Adipocyte (in vitro differentiated cells): Measurements from ENCODE around the gene CERK.
"Not testable (repeated sequence)": the region's sequence is repeated elsewhere in the genome, so short reads cannot be mapped to it uniquely, and the experiment has no call there.

ENCODE experiments used
- DNase-seq: peaks from one replicate; pipeline ENCODE4 v3.0.0-alpha.2; 2015; ENCODE audit warnings: low read depth
- H3K27me3 ChIP-seq: replicated peaks from 2 replicates; pipeline ENCODE4 v1.7.0; 2013; ENCODE audit warnings: mild to moderate bottlenecking, low read length, moderate library complexity; ENCODE audit not compliant: control insufficient read depth, insufficient read depth
- H3K36me3 ChIP-seq: 2 replicates; pipeline ENCODE4 v1.7.0; 2013; ENCODE audit warnings: low read length, mild to moderate bottlenecking, moderate library complexity; ENCODE audit not compliant: control insufficient read depth, insufficient read depth, severe bottlenecking
- H3K4me1 ChIP-seq: 2 replicates; pipeline ENCODE4 v1.7.0; 2013; ENCODE audit warnings: mild to moderate bottlenecking, low read length, moderate library complexity; ENCODE audit not compliant: control insufficient read depth, insufficient read depth
- H3K4me3 ChIP-seq: 2 replicates; pipeline ENCODE4 v1.7.0; 2013; ENCODE audit warnings: mild to moderate bottlenecking, low read length, moderate library complexity
- H3K9ac ChIP-seq: 2 replicates; pipeline ENCODE4 v1.7.0; 2013; ENCODE audit warnings: mild to moderate bottlenecking, low read length, moderate library complexity
- H3K9me3 ChIP-seq: 2 replicates; pipeline ENCODE4 v1.7.0; 2013; ENCODE audit warnings: mild to moderate bottlenecking, low read length, moderate library complexity; ENCODE audit not compliant: control insufficient read depth

The CERK gene, protein sequence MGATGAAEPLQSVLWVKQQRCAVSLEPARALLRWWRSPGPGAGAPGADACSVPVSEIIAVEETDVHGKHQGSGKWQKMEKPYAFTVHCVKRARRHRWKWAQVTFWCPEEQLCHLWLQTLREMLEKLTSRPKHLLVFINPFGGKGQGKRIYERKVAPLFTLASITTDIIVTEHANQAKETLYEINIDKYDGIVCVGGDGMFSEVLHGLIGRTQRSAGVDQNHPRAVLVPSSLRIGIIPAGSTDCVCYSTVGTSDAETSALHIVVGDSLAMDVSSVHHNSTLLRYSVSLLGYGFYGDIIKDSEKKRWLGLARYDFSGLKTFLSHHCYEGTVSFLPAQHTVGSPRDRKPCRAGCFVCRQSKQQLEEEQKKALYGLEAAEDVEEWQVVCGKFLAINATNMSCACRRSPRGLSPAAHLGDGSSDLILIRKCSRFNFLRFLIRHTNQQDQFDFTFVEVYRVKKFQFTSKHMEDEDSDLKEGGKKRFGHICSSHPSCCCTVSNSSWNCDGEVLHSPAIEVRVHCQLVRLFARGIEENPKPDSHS

DNA sequence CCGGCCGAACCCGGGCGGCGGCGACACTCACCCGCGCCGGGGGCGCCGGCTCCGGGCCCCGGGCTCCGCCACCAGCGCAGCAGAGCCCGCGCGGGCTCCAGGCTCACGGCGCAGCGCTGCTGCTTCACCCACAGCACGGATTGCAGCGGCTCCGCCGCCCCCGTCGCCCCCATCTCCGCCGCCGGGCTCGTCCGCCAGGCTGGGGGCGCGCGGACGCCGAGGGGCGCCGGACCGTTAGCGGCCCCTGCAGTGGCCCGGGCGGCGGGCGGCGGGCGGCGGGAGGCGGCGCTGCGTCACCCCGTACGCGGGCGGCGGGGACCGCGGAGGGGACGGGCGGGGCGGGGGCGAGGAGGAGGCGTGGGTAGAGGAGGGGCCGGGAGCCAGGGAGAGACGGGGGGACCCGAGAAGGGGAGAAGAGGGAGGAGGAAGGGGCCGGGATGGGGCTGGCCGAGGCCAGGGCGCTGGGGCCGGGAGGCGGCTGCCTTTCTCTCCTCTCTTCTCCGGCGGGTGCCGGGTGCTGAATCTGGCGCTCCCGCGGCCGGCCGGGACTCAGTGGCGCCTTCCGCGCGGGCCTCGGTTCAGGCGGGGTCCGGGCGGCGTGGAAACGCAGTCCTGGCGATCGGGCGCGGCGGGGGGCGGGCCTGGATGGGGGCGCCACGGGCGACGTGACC is at the start of gene CERK:
TSS of gene CERK (minus strand) at position 277 of the 671 bp plus-strand sequence. CDS start at position 173, 104 bp downstream.
- Histone ChIP-seq H3K4me1 (peaks cover 38% of the 10 kb centered on the region), H3K27me3 (no peaks in the 10 kb centered on the region), H3K36me3 (no peaks in the 10 kb centered on the region), H3K9me3 (no peaks in the 10 kb centered on the region), H3K9ac (peak within 1 kb of the TSS; percentile 88), H3K4me3 (peak within 1 kb of the TSS; percentile 91)
- DNase-seq: peak; percentile 92

DNA sequence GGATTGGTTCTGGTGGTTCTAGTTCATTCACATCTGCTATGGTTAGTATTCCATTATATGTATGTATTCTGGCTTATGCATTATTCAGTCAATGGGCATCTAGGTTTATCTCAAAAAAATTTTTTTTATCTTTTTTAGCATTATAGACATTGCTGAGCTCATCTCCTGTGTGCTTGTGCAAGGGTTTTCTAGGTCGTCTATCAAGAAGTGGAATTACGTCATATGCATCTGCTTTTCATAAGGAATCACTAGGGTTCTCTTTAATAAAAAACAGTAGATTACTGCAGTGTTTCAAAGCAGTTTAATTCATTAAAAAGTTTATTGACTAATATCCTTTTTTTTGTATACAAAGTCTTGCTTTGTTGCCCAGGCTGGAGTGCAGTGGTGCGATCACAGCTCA is 45.7 kb upstream of the CERK start:
- H3K4me1 ChIP-seq: peaks cover 8% of the 10 kb centered on the region
- H3K9me3 ChIP-seq: peaks cover 6% of the 10 kb centered on the region
- peak; percentile 31 for DNase-seq
- H3K4me3 ChIP-seq: no peak overlapping the region
- no peaks in the 10 kb centered on the region for H3K27me3 ChIP-seq
- no peaks in the 10 kb centered on the region for H3K36me3 ChIP-seq
- no peak overlapping the region for H3K9ac ChIP-seq

DNA sequence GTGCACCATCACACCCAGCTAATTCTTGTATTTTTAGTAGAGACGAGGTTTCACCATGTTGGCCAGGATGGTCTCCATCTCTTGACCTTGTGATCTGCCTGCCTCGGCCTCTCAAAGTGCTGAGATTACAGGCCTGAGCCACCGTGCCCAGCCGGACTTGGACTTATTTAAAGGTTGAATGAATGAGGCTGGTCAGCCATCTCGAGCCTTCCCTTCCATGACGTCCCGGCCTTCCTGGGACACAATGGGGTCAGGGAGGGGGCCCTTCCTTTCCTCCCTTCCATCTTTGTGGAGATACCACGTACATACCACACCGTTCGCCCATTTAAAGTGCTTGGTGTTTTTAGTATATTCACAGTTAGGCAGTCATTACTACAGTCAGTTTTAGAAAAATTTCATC is 44.1 kb upstream of the CERK start:
- not testable (repeated sequence) for H3K36me3 ChIP-seq, H3K27me3 ChIP-seq, DNase-seq, H3K9me3 ChIP-seq, H3K9ac ChIP-seq, H3K4me3 ChIP-seq, H3K4me1 ChIP-seq

DNA sequence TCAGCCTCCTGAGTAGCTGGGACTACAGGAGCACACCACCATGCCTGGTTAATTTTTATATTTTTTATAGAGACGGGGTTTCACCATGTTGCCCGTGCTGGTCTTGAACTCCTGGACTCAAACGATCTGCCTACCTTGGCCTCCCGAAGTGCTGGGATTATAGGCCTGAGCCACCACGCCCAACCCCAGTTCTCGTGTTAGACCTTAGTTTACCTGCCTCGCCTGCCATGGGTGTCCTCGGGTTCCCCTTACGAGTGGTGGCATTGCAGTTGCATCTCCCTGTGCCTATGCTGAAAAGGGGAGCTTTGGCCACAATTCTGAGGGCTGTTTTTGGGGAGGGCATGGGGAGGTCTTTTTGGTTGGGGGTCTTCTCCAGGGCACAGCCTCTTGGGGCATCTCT is 43.2 kb upstream of the CERK start:
- H3K4me3 ChIP-seq: no peak overlapping the region
- H3K36me3 ChIP-seq: no peaks in the 10 kb centered on the region
- no peaks in the 10 kb centered on the region for H3K27me3 ChIP-seq
- no peak for DNase-seq
- H3K9ac ChIP-seq: no peak overlapping the region
- peaks cover 4% of the 10 kb centered on the region for H3K9me3 ChIP-seq
- H3K4me1 ChIP-seq: peaks cover 8% of the 10 kb centered on the region

DNA sequence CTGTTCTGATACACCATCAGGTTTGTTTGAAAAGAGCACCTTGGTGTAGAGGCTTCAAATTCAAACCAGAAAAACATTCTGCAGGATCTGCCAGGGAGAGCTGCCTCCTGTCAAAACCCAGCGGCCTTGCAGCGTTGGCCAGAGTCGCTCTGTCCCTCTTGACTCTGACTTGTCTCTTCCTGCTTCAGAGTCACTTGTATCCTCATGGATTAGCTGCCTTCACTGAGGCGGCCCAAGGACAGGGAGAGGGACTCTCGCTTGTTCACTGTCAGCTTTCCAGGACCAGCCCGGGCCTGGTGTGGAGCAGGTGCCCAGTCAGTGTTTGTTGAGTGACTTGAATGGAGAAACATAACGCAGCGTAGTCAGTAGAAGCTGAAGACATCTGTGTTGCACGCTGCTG is 42.4 kb upstream of the CERK start:
- Histone ChIP-seq H3K36me3 (no peaks in the 10 kb centered on the region), H3K4me3 (no peak overlapping the region), H3K9ac (no peak overlapping the region), H3K27me3 (no peaks in the 10 kb centered on the region), H3K4me1 (peaks cover 8% of the 10 kb centered on the region), H3K9me3 (no peaks in the 10 kb centered on the region)
- no peak for DNase-seq

DNA sequence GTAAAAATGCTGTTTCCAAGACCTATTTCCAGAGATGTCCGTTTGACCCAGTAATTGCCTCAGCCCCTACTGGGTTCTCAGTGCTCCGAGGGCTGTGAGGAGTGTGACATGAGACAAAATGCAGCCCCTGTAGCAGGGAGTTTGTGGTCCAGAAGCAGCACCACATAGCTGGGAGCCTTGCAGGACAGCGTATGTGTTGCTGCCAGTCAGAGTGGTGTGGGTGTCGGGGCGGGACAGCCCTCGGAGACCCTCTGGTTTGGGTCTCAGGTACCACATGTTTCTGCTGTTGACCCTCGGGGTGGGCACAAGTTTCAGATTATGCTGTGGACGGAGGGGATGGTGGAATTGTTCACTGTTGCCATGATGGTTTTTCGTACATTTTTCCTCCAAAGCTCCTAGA is 41.6 kb upstream of the CERK start:
- no peak overlapping the region for H3K9ac ChIP-seq
- H3K27me3 ChIP-seq: no peaks in the 10 kb centered on the region
- no peak for DNase-seq
- H3K4me3 ChIP-seq: no peak overlapping the region
- H3K4me1 ChIP-seq: peaks cover 8% of the 10 kb centered on the region
- no peaks in the 10 kb centered on the region for H3K9me3 ChIP-seq
- H3K36me3 ChIP-seq: no peaks in the 10 kb centered on the region

DNA sequence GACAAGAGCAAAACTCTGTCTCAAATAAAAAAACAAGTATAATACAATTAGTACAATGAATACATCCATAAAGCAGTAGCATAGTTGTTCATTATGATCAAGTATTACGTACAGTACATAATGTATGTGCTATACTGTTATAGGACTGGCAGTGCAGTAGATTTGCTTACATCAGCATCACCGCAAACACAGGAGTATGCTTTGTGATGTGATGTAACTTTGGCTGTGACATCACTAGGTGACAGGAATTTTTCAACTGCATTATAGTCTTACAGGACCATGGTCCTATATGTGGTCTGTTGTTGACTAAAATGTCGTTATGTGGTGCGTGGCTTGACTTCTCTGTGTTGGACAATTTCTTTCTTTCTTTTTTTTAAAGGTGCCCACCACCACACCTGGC is 41.0 kb upstream of the CERK start:
- DNase-seq: no peak

DNA sequence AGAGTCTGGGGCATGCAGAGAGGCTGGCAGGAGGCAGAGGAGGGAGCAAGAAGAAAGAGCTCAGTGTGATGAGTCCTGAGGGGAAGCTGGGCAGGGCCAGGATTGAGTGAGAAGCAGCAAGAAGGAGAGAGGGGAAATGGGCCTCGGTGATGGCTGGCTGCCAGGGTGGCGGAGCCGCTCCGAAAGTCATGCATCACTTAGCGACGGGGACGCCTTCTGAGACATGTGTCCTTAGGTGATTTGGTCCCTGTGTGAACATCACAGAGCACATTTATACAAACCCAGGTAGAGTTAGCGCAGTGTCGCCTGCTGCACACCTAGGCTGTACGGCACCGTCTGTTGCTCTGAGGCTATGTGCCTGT is 39.5 kb upstream of the CERK start:
- Histone ChIP-seq H3K9me3 (no peaks in the 10 kb centered on the region), H3K36me3 (no peaks in the 10 kb centered on the region), H3K9ac (no peak overlapping the region), H3K4me1 (no peaks in the 10 kb centered on the region), H3K27me3 (no peaks in the 10 kb centered on the region), H3K4me3 (no peak overlapping the region)
- DNase-seq: no peak

More for the DNA sequence above, 41.0 kb upstream of the CERK start:
- H3K27me3 ChIP-seq: no peaks in the 10 kb centered on the region
- no peaks in the 10 kb centered on the region for H3K36me3 ChIP-seq
- H3K9ac ChIP-seq: no peak overlapping the region
- H3K9me3 ChIP-seq: no peaks in the 10 kb centered on the region
- peaks cover 2% of the 10 kb centered on the region for H3K4me1 ChIP-seq
- H3K4me3 ChIP-seq: no peak overlapping the region

DNA sequence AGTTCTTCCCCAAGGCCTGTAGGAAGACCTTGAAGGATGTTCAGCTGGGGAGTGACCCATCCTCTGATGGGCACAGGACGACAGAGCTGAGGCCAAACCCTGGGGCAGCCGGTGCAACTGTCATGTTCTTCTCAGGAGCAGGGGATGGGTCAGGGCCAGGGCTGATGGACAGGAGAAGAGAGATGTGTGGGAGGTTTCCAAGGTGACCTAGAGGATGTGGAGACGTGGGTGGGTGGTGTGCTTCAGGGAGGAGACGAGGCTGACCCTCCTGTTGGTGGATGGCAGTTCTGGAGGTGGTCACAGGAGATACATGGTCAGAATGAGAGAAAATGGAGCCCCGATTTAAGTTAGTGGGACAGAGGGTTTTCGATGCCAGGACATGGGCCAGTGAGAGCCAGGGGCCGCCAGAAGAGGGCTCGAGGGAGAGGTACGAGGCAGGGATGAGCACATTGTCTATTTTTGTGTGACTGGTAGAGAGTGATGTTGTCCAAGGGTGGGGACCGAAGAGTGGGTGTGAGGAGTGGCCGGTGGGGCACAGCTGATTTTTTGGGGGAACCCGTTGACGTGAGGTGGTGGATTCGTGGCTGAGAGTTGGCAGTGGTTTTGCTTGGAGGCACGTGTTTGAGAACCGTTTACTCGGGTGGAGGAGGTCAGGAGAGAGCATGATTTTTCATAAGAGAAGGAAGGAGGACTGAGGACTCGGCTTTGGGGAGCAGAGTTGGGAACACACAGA is 39.0 kb upstream of the CERK start:
- Histone ChIP-seq H3K9me3 (no peaks in the 10 kb centered on the region), H3K4me1 (no peaks in the 10 kb centered on the region), H3K36me3 (no peaks in the 10 kb centered on the region), H3K4me3 (no peak overlapping the region), H3K27me3 (no peaks in the 10 kb centered on the region), H3K9ac (no peak overlapping the region)
- no peak for DNase-seq

DNA sequence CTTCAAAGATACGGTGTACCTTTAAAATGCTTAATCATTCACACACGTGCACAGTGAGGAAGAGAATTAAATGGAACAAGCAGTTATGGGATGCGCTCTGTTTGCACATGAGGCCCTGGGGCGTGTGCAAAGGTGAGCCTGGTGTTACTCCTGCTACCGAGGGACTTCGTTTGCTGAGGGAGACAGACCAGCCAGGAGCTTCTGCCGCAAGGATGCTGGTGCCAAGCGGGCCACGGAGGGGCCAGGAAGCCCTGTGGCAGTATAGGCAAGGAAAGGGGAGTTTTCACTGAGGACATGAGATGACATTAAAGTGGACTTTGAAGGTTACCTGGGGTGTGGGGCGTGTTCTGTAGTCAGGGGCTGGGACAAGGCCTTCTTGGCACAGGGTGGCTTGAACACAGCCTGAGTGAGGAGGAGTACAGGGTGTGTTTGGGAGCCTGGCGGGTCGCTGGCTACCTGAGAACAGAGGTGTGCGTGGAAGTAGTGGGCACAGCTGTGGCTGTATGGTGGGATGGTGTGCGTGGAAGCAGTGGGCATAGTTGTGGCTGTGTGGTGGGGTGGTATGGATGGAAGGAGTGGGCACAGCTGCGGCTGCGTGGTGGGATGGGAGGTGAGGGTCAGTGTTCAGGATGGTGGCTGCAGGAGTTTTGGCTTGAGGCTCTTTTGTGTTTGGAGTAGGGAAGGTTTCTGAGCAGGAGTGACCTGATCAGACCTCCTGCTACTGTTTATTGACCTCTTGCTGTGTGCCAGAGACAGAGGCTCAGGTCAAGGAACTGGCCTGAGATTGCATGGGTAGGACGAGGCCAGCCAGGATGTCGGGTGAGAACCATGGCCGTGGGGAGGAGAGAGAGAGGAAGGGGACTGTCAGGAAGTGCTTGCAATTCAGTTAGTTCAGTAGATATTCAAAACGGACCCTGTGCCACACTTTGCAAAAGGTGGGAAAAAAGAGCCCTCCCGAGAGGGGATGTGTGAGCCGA is 38.1 kb upstream of the CERK start:
- Histone ChIP-seq H3K27me3 (no peaks in the 10 kb centered on the region), H3K4me3 (no peak overlapping the region), H3K9ac (no peak overlapping the region), H3K4me1 (no peaks in the 10 kb centered on the region), H3K9me3 (no peaks in the 10 kb centered on the region), H3K36me3 (no peaks in the 10 kb centered on the region)
- DNase-seq: no peak
